ENCODE results near the gene CYTH2.

CYTH2 gene

GRCh38 chr19:48444936-48445200 lies 24.3 kb upstream of the CYTH2 start:
- peak overlapping the region; percentile 82 for H3K4me3 ChIP-seq (ENCODE audit: low read depth, low read length)
- 0 out of 2 replicates have a peak, but pooled peaks have one; percentile 16 for TF ChIP-seq MYC (IDR thresholded peaks at IDR 0.05; ENCODE audit: low read depth, low read length)
- 0 out of 2 replicates have a peak, but pooled peaks have one; percentile 45 for TF ChIP-seq MAX (IDR thresholded peaks at IDR 0.05; ENCODE audit: low read depth, low read length)
- no peak for TF ChIP-seq POLR2A (IDR thresholded peaks at IDR 0.05; ENCODE audit: extremely low read depth, insufficient read length)
- no peak for TF ChIP-seq CTCF (IDR thresholded peaks at IDR 0.05; ENCODE audit: low read depth, low read length)
- no peak for DNase-seq (ENCODE audit: low read depth)

DNA sequence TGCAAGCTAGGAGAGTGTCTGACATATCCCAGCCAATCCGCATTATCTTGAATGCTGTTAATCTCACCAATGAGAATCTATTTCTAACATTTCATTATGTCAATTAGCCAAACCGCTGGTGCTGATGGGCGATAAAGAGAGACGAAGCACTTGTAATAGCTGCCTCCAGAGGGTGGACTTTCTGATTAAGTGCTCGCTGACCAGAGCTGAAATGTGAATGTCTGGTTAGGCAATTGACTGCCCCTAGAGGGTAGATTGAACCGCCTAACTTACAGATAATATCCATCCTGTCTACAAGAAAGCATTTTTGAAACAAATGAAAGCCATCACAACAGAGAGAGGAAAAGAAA lies 23.9 kb upstream of the CYTH2 start:
- peak; percentile 98 for DNase-seq (ENCODE audit: low read depth)
- TF ChIP-seq CTCF (IDR thresholded peaks at IDR 0.05; ENCODE audit: low read depth, low read length) (peak; percentile 90), MYC (IDR thresholded peaks at IDR 0.05; ENCODE audit: low read depth, low read length) (0 out of 2 replicates have a peak, but pooled peaks have one; percentile 0), POLR2A (IDR thresholded peaks at IDR 0.05; ENCODE audit: extremely low read depth, insufficient read length) (no peak), MAX (IDR thresholded peaks at IDR 0.05; ENCODE audit: low read depth, low read length) (peak; percentile 3; the same call in 1 of the 2 replicates)
- H3K4me3 ChIP-seq (ENCODE audit: low read depth, low read length): peak overlapping the region; percentile 82

- peak within 1 kb of the TSS; percentile 82 for H3K4me3 ChIP-seq (ENCODE audit: low read depth, low read length)
- DNase-seq (ENCODE audit: low read depth): peak; percentile 100
- TF ChIP-seq MAX (IDR thresholded peaks at IDR 0.05; ENCODE audit: low read depth, low read length): peak; percentile 99
- peak; percentile 52 for TF ChIP-seq CTCF (IDR thresholded peaks at IDR 0.05; ENCODE audit: low read depth, low read length)
- peak; percentile 99 for TF ChIP-seq POLR2A (IDR thresholded peaks at IDR 0.05; ENCODE audit: extremely low read depth, insufficient read length)
- peak; percentile 100 for TF ChIP-seq MYC (IDR thresholded peaks at IDR 0.05; ENCODE audit: low read depth, low read length)
Observed at GRCh38 chr19:48445606-48446481, 23.3 kb upstream of the CYTH2 start, which contains the start of gene GRWD1. GRWD1 (plus strand) TSS chr19:48445983; CDS start chr19:48446006, 23 bp downstream.

DNA sequence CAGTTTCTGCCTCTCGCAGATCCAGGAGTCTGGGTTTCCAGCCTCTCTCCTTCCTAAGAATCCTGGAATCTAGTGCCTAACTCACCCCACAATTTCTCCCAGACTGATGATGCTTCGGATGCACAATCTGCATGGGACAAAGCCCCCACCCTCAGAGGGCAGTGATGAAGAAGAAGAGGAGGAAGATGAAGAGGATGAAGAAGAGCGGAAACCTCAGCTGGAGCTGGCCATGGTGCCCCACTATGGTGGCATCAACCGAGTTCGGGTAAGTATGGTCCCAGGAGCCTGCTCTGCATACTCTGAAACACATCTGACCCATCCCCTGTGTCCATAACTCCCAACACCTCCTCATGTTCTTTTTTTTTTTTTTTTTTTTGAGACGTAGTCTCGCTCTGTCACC lies 22.6 kb upstream of the CYTH2 start:
- DNase-seq (ENCODE audit: low read depth): no peak
- TF ChIP-seq CTCF (IDR thresholded peaks at IDR 0.05; ENCODE audit: low read depth, low read length): no peak
- TF ChIP-seq MAX (IDR thresholded peaks at IDR 0.05; ENCODE audit: low read depth, low read length): 0 out of 2 replicates have a peak, but pooled peaks have one; percentile 16
- H3K4me3 ChIP-seq (ENCODE audit: low read depth, low read length): peak overlapping the region; percentile 82

- no peak overlapping the region for H3K4me3 ChIP-seq (ENCODE audit: low read depth, low read length)
- TF ChIP-seq MYC (IDR thresholded peaks at IDR 0.05; ENCODE audit: low read depth, low read length): no peak
- TF ChIP-seq POLR2A (IDR thresholded peaks at IDR 0.05; ENCODE audit: extremely low read depth, insufficient read length): no peak
- TF ChIP-seq CTCF (IDR thresholded peaks at IDR 0.05; ENCODE audit: low read depth, low read length): no peak
- TF ChIP-seq MAX (IDR thresholded peaks at IDR 0.05; ENCODE audit: low read depth, low read length): no peak
- DNase-seq (ENCODE audit: low read depth): no peak
Observed at GRCh38 chr19:48448563-48448962, 20.6 kb upstream of the CYTH2 start.
